Measurements from ENCODE around the gene SPPL2C.

SPPL2C gene

DNA sequence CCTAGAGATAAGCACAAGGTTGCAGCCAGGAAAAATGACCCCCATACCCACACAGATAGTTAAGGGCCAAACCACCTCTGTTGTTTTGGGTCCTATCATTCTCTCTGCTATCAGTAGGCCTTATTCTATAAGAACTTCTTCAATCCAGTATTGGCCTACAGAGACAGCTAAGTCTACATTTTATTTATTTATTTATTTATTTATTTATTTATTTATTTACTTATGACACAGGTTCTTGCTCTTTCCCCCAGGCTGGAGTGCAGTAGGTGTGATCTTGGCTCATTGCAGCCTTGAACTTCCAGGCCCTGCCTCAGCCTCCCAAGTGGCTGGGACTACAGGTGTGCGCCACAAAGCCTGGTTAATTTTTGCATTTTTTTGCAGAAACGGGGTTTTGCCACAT, 42.2 kb downstream of the SPPL2C start:
- no peak for DNase-seq

DNA sequence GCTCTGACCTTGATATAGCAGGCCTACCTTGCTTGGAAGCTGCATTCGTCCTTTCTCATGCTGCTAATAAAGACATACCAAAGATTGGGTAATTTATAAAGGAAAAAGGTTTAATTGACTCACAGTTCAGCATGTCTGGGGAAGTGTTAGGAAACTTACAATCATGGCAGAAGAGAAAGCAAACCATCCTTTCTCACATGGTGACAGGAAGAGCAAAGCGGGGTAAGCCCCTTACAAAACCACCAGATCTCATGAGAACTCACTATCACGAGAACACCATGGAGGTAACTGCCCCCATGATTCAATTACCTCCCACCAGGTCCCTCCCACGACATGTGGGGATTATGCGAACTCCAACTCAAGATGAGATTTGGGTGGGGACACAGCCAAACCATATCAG, 43.7 kb downstream of the SPPL2C start:
- no peak for DNase-seq

DNA sequence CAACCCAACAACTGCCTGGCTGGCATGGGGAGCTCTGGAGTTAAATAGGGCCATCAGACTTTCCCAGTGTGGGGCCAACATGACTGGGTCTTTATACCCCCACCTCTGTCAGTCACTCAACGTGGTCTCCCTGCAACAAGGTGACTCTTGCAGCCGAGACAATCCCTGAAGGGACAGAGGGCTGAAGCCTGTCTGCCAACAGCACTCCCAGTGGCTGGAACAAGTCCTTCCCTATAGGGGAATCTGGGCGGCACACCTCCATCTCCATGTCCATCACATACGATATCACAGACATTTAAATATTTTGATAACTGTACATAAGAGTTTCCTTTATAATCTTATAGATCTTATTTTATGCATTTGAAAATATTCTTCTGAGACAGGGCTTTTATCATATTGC, 44.9 kb downstream of the SPPL2C start:
- DNase-seq = no peak

DNA sequence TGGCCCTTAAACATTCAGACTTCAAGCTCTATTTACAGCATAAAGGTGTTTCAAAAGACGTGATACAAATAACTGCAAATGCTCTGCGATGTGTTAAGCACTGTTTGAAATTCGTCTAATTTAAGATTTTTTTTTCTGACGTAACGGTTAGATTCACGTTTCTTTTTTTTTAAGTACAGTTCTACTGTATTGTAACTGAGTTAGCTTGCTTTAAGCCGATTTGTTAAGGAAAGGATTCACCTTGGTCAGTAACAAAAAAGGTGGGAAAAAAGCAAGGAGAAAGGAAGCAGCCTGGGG, 49.0 kb downstream of the SPPL2C start:
- no peak for DNase-seq

DNA sequence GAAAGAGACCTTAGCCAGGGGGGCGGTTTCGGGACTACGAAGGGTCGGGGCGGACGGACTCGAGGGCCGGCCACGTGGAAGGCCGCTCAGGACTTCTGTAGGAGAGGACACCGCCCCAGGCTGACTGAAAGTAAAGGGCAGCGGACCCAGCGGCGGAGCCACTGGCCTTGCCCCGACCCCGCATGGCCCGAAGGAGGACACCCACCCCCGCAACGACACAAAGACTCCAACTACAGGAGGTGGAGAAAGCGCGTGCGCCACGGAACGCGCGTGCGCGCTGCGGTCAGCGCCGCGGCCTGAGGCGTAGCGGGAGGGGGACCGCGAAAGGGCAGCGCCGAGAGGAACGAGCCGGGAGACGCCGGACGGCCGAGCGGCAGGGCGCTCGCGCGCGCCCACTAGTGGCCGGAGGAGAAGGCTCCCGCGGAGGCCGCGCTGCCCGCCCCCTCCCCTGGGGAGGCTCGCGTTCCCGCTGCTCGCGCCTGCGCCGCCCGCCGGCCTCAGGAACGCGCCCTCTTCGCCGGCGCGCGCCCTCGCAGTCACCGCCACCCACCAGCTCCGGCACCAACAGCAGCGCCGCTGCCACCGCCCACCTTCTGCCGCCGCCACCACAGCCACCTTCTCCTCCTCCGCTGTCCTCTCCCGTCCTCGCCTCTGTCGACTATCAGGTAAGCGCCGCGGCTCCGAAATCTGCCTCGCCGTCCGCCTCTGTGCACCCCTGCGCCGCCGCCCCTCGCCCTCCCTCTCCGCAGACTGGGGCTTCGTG, 49.5 kb downstream of the SPPL2C start, which contains the start of gene MAPT:
MAPT (plus strand) TSS at position 533 of the 763 bp plus-strand sequence. CDS start 67,784 bp downstream, outside the sequence.
- DNase-seq = peak; percentile 88

DNA sequence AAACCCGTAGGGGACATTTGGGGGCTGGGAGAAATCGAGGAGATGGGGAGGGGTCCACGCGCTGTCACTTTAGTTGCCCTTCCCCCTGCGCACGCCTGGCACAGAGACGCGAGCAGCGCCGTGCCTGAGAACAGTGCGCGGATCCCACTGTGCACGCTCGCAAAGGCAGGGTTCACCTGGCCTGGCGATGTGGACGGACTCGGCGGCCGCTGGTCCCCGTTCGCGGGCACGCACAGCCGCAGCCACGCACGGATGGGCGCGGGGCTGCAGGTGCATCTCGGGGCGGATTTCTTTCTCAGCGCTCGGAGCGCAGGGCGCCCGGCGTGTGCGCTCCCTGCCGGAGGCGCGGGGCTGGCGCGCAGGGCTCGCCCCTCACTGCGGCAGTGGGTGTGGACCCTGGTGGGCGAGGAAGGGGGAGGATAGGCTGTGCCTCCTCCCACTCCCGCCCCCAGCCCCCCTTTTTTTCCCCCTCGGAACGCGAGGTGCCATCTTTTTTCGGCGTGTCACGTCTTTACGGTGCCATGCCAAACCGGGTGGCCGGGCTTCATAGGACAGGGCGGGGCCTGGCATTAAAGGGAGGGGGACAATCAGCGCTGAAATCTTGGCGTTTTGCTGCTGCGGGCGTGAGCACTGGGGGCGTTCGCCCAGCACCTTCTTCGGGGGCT, 50.8 kb downstream of the SPPL2C start:
- DNase-seq = no peak

DNA sequence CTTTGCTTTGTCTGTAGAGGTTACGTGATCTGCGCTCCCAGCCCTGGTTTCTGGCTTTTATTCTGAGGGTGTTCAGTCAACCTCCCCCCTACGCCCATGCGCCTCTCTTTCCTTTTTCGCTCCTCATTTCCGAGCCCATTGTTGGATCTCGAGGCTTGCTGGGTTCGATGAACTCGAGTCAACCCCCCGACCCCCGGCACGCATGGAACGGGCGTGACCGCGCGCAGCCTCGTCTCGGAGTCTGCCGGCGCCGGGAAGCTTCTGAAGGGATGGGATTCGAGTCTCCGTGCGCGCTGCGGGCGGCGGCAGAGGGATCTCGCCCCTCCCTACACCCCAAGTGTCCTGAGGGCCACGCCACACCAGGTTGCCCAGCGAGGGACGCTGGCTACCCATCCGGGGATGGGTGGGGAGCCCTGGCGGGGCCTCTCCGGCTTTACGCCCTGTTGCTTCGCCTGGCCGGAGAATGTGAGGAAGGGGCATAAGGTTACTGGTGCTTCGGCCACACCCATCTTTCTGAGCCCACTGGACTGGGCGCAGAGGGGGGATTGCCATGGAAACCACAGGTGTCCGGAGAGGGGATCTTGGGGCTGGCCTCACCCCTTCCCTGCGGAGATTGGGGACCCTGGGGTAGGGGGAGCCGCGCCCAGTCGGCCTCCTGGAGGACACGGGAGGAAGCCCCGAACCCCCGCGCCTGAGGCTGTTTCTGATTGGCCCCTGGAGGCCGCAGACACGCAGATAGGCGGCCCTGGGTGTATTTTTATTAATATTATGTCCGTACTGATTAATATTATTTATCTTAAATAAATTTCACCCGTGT, 51.5 kb downstream of the SPPL2C start:
- no peak for DNase-seq

Data from amniotic stem cell (primary cell).